Hepatic stellate cell (primary cell): Measurements from ENCODE around the gene IPCEF1.
A peak's percentile ranks its signal among the peaks of the same experiment; 100 is the strongest.

Experiments
- DNase-seq: peaks from one replicate; pipeline ENCODE4 v3.0.0; 2011; ENCODE audit warnings: low spot score

IPCEF1 gene, protein sequence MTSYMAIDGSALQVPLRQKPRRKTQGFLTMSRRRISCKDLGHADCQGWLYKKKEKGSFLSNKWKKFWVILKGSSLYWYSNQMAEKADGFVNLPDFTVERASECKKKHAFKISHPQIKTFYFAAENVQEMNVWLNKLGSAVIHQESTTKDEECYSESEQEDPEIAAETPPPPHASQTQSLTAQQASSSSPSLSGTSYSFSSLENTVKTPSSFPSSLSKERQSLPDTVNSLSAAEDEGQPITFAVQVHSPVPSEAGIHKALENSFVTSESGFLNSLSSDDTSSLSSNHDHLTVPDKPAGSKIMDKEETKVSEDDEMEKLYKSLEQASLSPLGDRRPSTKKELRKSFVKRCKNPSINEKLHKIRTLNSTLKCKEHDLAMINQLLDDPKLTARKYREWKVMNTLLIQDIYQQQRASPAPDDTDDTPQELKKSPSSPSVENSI

DNA sequence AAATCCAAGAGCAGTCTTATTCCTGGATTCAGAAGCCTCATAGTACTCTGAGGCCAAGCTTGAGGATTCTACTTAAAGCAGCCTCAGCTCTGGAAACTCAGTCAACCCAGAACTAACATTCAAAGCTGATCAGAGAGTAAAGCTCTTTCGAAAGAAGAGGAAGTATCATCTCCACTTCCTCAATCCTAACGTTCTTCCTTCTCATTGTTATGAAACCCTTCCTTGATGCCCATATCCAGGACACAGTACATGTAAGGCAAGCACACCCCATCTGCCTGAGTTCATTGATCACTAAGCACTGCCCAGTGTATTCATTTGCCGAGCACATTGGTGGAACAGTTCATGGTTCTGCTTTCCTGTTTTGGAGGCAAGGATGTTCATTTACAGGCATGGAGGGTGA, at the start of gene IPCEF1:
Gene IPCEF1 (minus strand): TSS at position 114 of the 400 bp plus-strand sequence. CDS start 90,856 bp downstream, outside the sequence.
- no peak for DNase-seq

DNA sequence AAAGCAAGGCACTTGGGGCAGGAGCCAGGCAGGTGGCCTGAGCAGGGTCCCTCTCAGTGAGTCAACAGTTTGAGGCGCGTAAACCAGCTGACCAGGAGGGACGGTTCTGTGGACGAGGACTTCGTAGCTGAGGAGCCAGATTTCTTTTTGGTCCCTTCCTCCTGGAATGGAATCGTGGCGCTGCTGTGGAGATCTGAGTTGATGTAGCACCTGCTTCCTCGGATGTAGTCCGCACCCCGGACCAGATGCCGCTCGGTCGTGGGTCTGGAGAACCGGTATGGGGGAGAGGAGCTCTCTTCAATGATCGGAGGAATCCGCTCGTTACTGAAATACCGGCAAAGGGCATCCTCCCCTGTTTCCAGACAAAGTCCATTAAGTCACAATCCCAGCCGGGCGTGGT, 49.7 kb upstream of the IPCEF1 start:
- no peak for DNase-seq

DNA sequence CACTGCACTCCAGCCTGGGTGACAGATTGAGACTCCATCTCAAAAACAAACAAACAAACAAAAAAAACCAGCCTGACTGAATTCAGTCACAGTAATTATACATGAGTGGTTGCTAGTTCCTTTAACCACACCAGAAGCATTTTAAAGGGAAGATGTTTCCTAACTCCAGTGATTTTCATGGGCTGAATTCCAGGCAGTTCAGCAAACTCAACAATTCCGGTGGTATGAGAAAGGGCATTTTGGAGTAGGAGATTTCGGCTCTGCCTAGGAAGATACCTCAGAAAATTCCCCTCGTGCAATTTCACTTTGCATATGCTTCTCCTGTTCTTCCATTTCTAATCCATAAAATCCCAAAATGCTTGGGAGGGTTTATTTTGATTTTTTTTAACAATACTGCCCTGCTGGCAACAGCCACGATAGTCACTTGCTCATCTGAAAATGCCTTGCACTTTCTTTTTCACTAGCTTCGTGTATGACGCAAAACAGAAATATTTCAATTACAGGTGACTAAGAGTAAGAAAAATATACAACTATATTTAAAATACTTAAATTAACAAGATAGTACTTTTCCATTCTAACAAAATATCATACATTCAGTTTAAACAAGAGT, 48.3 kb upstream of the IPCEF1 start:
- DNase-seq: peak; percentile 49

DNA sequence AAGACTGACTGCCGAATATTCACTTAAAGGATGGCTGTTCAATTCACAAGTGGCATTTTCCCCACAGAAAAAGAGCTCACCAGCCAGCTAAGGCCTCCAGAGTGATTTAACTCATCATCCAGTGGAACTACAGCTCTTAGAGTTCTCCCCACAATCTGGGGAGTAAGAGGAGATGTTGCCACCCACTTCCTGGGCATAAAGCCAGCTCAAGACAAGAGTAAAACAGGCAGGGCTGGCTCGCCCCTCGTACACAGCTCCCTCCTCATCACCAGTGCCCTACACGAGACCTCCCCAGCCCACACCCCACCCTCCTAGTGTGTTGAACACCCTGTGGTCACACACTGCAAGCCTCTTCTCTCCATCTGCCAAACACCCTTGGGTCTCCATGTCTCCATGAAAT, 47.2 kb upstream of the IPCEF1 start:
- DNase-seq: peak; percentile 37

DNA sequence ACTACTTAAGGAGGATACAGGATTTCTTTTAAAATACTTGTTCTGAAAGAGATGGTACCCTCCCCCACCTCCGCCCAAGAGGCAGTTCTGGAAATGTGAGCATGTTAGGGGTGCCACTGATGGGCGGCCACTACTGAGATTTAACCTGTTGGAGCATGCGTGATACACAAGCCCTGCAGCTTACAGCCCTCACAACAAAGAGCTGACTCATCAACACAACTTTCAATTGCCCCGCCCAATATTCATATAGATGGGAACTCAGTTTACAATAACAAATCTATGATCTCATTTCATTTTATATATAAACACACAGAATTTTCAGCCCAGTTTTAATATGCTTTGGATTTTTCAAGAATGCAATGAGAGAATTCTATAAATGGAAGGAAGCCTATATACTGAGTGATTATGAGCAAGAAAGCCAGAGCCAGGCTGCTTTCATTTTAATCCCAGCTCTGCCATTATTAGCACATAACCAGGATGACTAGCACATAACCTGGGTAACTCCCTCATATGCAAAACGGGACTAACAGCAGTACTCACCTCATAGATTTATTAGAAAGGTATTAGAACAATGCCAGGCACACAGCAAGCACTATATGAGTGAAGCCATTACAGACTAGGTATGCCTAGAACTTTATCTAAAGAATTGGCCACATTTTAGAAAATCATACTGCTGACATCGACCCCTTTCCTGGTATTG, 45.6 kb upstream of the IPCEF1 start:
- DNase-seq: no peak

DNA sequence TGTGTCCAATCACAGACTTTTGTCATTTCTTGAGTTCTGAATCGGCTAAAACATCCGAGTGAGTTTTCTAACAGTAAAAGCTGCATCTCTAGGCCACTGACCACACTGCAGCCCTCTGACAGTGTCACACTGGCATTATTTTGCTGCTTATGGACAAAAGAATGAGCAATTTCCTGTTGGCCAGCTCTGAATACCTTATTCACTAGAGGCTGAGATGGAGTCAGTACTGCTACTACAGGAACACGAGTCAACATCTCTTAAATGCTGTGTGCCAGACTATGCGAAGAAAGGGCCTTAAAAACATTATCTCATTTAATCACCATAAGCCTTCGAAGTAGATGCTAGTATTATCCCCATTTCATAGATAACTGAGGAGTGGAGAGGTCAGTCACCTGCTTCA, 42.5 kb upstream of the IPCEF1 start:
- DNase-seq: no peak

DNA sequence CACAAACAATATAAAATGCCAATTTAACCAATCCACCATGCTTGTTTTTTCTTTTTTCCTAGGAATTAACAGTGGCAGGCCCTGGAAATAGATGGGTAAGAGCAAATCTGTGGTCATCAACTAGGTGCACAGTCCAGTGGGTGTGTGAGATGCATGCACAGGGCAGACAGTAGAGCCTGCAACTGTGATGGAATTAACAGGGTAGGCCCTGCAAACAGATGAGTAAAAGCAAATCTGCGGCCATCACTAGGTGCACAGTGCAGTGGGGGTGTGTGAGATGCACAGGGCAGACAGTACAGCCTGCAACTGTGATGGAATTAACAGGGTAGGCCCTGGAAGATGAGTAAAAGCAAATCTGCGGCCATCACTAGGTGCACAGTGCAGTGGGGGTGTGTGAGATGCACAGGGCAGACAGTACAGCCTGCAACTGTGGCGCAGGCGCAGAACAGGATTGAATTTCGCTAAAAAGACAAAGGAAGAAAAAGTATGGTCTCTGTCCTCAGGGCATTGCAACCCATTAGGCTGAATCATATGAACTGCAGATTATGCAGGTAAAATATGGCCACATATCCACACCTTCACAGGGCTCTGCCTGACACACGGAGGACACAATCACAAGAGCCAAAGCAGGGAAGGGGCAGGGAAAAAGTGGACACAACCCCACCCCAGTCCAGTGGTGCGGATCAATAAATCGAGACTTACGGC, 41.0 kb upstream of the IPCEF1 start:
- no peak for DNase-seq

DNA sequence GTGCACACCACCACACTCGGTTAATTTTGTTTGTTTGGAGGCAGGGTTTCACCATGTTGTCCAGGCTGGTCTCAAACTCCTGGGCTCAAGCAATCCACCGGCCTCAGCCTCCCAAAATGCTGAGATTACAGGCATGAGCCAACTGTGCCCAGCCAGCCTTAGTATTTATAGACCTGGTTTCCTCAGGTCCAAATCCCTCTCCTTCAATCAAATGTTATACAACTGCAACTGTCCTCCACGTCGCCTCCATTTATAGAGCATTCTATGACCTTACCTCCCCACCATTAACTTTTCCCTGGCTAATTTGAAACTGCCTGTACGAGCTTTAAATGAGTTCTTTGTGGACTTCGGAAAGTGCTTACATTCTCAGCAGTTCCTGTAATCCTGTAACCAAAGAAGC, 39.3 kb upstream of the IPCEF1 start:
- no peak for DNase-seq

DNA sequence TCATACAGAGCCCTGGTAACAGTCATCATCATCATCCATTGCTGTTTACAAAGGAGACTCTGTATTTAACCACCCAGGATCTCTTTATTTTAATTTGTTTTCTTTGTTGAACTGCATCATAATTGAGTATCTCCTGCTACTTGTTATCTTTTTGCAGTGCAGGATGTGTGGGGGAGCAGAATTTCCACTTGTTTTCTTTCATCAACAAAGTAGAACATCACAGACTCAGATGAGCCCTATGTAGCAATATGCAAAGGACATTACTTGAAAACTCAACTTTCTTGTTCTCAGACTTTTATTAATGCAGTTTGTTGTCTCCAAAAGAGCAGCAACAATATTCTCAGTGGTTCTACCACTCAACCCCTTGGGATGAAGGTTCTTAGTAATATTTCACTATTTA, 38.7 kb upstream of the IPCEF1 start:
- no peak for DNase-seq

DNA sequence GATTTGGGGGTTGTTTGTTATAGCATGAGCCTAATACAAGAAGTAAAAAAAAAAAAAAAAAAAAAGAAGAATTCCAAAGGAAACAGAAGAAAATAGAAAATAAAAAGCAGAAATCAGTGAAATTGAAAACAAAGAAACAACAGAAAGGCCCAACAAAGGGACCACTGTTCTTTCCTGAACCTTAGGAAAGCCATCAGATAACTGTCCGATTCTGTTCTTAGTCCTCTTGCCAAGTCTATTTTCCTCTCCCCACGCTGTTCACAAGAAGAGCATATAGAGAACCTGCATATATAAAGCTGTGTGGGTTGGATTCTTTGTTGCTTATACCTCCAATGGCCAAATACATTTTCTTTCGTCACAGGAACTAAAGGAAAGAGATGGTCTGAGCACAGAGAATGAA, 38.0 kb upstream of the IPCEF1 start:
- no peak for DNase-seq

DNA sequence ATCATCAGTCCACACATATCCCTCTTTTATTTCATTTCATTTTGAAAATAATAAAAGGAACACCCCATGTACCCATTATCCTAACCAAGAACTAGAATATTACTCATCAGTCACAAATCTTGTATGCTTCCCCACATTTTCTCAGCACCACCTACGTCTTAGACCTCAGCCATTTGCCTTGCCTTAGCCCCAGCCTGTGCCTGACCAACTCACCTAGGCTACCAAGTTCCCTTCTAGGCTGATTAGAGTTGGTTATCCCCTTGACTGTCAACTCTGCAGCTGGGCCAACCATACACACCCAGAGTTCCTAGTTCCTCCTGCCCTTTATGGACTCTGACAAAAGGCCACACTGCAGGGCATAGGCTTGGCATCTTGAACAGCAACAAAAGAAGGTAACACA, 33.4 kb upstream of the IPCEF1 start:
- DNase-seq: no peak

DNA sequence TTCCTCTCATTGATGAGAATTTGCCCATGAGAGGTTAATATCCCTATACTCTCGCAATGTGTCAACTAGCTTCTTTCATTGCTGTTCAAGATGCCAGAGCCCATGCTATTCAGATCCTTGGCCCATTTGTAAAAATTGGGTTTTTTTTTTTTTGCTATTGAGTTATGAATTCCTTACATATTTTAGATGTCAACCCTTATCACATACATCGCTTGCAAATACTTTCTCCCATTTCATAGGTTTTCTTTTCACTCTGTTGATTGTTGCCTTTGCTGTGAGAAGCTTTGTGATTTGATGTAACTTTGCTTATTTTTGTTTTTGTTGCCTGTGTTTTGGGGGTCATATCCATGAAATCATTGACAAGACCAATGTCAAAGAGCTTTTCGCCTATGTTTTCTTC, 32.2 kb upstream of the IPCEF1 start:
- DNase-seq: no peak

DNA sequence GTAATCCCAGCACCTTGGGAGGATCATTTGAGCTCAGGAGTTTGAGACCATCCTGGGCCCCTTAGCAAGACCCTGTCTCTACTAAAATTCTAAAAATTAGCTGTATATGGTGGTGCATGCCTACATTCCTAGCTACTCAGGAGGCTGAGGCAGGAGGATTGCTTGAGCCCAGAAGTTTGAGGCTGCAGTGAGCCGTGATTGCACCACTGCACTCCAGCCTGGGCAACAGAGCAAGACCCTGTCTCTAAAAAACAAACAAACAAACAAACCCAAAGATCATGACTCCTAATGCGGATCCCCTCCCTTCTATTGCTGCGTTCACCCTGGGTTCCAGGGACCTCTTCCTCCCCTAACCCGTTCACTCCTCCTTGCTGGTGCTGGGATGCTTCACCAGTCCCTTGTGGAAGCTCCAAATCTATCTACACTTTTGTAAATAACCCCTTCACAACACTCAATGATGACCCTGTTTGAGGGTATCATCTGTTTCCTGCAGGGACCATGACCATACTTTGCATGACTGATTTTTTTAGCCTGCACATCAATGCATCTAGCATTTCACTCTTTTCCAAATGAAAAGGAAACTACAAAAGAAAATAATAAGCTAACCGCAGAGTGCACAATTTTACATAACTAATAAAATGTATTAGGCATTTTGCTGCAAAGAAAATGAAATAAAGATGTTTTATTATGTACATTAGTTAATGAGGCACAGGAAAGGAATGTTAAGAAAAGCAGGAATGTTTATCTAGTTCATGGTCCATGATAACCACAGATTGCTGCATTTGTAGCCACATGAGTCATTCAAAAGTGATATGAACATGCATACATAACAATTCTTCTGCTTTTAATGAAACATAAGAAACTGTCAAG, 30.5 kb upstream of the IPCEF1 start:
- peak; percentile 47 for DNase-seq

DNA sequence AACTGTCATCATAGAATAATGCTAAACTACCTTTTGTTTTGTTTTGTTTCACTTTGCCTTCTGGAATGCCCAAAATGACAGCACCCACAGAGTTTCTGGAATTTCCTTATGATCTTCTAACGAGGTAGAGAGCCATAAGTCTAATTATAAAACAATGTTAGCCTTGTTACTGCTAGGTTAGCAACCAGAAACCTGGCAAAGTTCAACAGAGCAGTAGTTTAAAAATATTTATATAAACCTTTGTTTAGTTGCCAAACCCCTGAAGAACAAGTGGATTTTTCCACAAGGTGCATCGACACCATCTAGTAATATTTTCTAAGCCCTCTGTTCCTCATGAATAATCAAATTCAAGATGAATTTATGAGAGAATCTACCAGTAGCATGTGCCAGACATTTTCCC, 27.6 kb upstream of the IPCEF1 start:
- DNase-seq: no peak

DNA sequence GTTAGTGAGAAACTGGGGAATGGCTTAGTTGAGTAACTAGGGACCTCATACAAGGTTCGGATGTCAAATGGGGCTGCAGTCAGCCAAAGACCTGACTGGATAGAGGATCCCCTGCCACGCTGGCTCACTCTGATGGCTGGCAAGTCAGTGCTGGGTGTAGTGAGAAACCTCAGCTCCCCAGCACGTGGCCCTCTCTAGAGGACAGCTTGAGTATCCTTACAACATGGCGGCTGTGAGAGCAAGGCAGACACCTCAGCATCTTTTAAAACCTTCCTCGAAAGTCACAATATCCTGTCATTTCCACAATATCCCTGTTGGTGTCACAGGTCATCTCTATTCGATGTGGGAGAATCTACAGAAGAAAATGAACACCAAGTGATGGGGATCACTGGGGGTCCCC, 26.7 kb upstream of the IPCEF1 start:
- no peak for DNase-seq

DNA sequence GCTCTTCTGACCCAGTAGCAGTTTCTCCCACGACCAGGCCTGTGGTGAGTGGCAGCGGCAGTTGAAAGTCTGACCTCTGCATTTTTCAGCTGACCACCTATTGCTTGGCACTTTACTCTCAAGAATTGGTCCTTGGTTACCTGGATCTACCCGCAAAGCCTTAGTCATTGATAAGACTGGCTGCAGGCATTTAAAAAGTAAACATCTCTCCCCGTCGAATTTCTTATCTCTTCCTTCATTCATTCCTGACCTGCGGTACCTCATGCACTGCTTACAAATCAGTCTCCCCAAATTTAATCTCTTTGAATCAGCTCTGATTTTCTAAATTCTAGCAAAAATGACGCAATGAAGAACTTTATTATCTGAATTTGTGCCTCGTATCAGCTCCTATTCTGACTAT, 26.1 kb upstream of the IPCEF1 start:
- DNase-seq: no peak

DNA sequence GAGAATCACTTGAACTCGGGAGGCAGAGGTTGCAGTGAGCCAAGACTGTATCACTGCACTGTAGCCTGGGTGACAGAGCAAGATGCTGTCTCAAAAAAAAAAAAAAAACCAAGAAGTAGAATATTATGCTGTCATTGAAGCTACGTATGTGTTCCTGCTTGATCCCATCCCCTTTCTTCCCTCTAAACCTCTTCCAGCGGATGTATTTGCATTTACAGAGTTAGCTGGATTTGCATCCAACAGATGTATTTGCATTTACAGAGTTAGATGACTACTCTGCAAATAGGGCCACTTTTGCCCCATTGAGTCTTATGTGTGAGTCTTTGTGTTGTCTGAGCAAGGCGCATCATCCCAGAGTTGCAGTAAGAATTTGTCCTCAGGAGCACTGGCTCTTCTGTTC, 24.9 kb upstream of the IPCEF1 start:
- DNase-seq: no peak

DNA sequence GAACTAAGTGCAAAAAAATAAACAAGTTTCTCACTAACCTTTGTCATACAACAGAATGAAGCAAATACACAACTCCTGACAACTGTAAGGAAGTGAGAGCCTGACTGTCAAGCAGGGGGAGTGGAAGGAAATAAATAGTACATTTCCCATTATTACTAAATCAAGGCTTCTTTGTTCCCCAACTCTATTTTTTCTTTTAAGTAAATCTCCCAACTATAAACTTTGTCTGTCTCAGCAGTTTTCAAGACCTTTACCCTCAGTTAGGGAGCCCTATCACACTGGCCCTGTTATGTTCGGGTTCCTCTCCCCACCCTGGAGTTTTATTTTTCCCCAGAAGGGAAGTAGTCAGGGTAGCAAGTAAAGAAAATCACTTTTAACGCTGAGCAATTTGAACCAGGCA, 24.1 kb upstream of the IPCEF1 start:
- DNase-seq: no peak

DNA sequence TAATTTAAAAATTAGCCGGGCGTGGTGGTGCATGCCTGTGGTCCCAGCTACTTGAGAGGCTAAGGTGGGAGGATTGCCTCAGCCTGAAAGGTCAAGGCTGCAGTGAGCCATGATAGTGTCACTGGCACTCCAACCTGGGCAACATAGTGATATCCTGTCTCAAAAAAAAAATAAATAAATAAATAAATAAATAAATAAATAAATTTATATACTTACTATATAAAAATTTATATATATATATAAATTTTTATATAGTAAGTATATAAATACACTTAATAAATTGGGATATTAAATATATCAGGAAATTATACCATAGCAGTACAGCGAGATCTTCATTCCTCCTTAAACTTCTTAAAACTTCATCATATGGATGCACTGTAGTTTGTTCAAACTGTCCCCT, 23.0 kb upstream of the IPCEF1 start:
- DNase-seq: no peak

DNA sequence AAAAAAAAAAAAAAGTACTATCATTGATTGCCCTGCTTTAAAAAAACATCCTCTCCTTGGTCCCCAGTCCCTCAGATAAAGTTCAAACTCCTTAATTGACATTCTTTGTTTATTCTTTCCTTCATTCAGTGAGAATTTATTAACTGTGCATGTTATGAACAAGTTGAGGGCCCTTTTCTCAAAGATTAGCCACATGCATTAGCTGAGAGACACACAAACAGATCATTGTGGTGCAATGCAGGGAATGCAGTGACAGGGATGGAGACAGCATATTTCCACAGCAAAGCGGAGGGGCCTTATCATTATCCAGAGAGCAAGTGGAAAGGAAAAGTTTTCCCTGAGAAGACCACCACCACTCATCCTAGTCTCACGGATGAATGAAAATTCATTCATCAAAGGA, 21.9 kb upstream of the IPCEF1 start:
- no peak for DNase-seq

DNA sequence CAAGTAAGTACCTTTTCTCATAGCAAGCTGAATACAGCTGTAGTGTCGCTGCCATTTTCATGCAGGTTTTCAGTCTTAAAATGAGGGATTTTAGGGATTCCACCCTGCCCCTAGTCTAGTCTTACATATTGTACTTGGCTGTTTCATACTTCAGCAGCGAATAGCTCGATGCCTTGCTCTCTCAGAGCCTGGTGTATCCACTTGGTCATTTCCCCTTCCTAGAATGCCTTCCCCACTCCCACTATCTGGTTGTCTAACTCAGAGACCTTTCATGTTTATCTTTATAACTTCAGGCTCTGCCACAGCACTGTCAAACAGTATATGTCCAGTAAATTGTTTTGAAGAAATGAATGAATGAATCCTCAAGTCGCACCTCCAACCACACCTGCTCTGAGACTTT, 21.1 kb upstream of the IPCEF1 start:
- no peak for DNase-seq

DNA sequence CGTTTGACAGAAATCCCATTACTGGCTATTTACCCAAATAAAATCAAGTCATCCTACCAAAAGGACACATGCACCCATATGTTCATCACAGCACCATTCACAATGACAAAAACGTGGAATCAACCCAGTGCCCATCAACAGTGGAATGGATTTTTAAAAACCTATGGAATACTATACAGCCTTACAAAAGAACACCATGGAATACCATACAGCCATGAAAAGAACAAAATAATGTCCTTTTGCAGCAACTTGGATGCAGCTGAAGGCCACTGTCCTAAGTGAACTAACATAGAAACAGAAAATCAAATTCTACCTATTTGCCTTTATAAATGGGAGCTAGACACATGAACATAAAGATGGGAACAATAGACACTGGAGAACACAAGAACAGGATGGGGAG, 17.4 kb upstream of the IPCEF1 start:
- no peak for DNase-seq
